MM.1S (cell line): ENCODE measurements around the gene NYNRIN.

ENCODE experiments used
- EZH2 ChIP-seq: fragments of 300-600 bp; sonication (generic); optimal IDR thresholded peaks from 2 replicates; pipeline ENCODE3; 2017; ENCODE audit warnings: low read depth, mild to moderate bottlenecking, antibody characterized with exemption, low read length, mixed read lengths
- EZH2phosphoT487 ChIP-seq: fragments of 300-600 bp; sonication (generic); IDR thresholded peaks from 2 replicates; pipeline ENCODE4 v1.6.1; 2018; ENCODE audit warnings: antibody characterized with exemption, low read length
- TF ChIP-seq, protein P1 (sequence below): fragments of 300-600 bp; sonication (generic); IDR thresholded peaks from 2 replicates; pipeline ENCODE4 v1.5.1; 2016; ENCODE audit warnings: antibody characterized with exemption, low read length, mixed read lengths

DNA sequence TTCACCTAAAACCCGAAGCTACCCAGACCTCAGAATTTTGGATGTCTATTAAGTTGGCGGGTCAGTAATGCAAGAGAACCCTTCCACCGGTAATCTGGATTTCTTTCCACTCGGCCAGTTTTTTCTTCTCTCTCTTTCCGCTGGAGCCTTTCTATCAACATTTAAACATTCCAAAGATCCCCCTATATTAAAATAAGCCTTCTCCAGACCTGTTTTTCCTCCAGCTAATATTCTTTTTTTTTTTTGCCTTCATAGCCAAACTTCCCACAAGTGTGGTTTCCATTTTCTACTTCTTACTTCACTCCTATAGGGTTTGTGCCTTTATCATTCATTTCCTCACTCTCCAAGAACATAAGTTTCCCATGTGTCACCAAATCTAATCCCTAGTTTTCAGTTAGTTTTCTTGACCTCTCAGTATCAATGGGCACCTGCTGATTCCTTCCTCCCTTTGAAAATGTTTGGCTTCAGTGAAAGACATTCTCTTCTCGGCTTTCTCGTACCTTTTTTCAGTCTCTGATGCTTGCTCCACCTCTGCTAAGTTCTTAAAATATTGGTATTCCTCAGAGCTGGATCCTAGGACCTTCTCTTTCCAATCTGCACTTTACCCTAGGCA is 44.4 kb downstream of the NYNRIN start:
- TF ChIP-seq, protein P1, sequence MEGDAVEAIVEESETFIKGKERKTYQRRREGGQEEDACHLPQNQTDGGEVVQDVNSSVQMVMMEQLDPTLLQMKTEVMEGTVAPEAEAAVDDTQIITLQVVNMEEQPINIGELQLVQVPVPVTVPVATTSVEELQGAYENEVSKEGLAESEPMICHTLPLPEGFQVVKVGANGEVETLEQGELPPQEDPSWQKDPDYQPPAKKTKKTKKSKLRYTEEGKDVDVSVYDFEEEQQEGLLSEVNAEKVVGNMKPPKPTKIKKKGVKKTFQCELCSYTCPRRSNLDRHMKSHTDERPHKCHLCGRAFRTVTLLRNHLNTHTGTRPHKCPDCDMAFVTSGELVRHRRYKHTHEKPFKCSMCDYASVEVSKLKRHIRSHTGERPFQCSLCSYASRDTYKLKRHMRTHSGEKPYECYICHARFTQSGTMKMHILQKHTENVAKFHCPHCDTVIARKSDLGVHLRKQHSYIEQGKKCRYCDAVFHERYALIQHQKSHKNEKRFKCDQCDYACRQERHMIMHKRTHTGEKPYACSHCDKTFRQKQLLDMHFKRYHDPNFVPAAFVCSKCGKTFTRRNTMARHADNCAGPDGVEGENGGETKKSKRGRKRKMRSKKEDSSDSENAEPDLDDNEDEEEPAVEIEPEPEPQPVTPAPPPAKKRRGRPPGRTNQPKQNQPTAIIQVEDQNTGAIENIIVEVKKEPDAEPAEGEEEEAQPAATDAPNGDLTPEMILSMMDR = no peak
- TF ChIP-seq EZH2phosphoT487 = no peak
- TF ChIP-seq EZH2 = no peak
